Sigmoid colon (tissue), 7 donors: ENCODE data around the gene ABHD2. TPM values are rescaled to one million over a fixed set of nuclear protein-coding genes. Genes with fewer than 3 reads are reported as not detected.

Experiments used
- DNase-seq: peaks from one replicate; pipeline ENCODE4 v3.0.0-alpha.2; 2019
- H3K27ac ChIP-seq, 4 donors: fragments of 200-600 bp; sonication (generic); one replicate each; pipeline ENCODE4 v1.5.1; 2016 to 2019; ENCODE audit warnings: mild to moderate bottlenecking in 1 of 4
- H3K27me3 ChIP-seq, 3 donors: fragments of 200-600 bp; sonication (generic); one replicate each; pipeline ENCODE4 v1.5.1; 2019; ENCODE audit warnings: mild to moderate bottlenecking in 1 of 3
- H3K36me3 ChIP-seq, 4 donors: fragments of 200-600 bp; sonication (generic); one replicate each; pipeline ENCODE4 v1.5.1; 2016 to 2019
- H3K4me1 ChIP-seq, 4 donors: fragments of 200-600 bp; sonication (generic); one replicate each; pipeline ENCODE4 v1.5.1; 2017 to 2019
- H3K4me3 ChIP-seq, 4 donors: fragments of 200-600 bp; sonication (generic); one replicate each; pipeline ENCODE4 v1.5.1; 2017 to 2019; ENCODE audit warnings: mild to moderate bottlenecking in 2 of 4, moderate library complexity in 1 of 4
- H3K9me3 ChIP-seq, 4 donors: fragments of 200-600 bp in 3 of 4; sonication (generic) in 3 of 4; one replicate each; pipeline versions ENCODE4 v1.5.1 to v1.6.1; 2013 to 2019
- EP300 ChIP-seq, 4 donors: sonication (generic); formaldehyde crosslinking; IDR thresholded peaks; one replicate each; pipeline ENCODE4 v1.6.1; 2017; ENCODE audit warnings: antibody characterized with exemption in 4 of 4
- POLR2A ChIP-seq, 2 donors: fragments of 450-650 bp; IDR thresholded peaks; one replicate each; pipeline ENCODE4 v1.6.1; 2016; ENCODE audit warnings: antibody characterized with exemption in 2 of 2, mild to moderate bottlenecking in 2 of 2, moderate library complexity in 2 of 2
- POLR2AphosphoS5 ChIP-seq, 4 donors: sonication (generic); formaldehyde crosslinking; IDR thresholded peaks; one replicate each; pipeline ENCODE4 v1.6.1; 2017; ENCODE audit warnings: antibody characterized with exemption in 4 of 4
- WGBS, 2 donors: extraction: QIAGEN DNeasy Blood & Tissue Kit; methylation state at CpG; one replicate each; pipeline ENCODE4 v1.1.7; 2013; 5-methylcytosine and 5-hydroxymethylcytosine counted together
- intact Hi-C: fragments of 100-400 bp; cut with DNase I; formaldehyde crosslinking; loops from one replicate; pipeline ENCODE4 v1.15.1; 2023
- polyA plus RNA-seq, 3 donors: library from polyadenylated mRNA; stranded (reverse); fragments of 200-250 nt; gene quantifications; one replicate each; pipeline ENCODE4 v1.2.3, GENCODE V29; 2013
- total RNA-seq, 4 donors: library from RNA; depleted of rRNA; stranded (reverse); fragments of >200 nt; gene quantifications; one replicate each; pipeline ENCODE4 v1.1.0, GENCODE V29; 2016
- TF ChIP-seq, protein P1 (sequence below), 4 experiments: fragments of 450-650 bp in 3 of 4; fragments of 200-600 bp in 1 of 4; IDR thresholded peaks; one replicate each; pipeline ENCODE4 v1.5.1; 2016 to 2019; ENCODE audit warnings: antibody characterized with exemption in 4 of 4, mild to moderate bottlenecking in 3 of 4, moderate library complexity in 2 of 4
- donor health status: healthy with polysubstance abuse.
- donor health status: Bipolar disorder and iron deficiency.
- donor health status: healthy.

Gene ABHD2
- total and polyA plus RNA-seq, 7 donors: 1.8 to 81.5 (median 32.9) TPM

DNA sequence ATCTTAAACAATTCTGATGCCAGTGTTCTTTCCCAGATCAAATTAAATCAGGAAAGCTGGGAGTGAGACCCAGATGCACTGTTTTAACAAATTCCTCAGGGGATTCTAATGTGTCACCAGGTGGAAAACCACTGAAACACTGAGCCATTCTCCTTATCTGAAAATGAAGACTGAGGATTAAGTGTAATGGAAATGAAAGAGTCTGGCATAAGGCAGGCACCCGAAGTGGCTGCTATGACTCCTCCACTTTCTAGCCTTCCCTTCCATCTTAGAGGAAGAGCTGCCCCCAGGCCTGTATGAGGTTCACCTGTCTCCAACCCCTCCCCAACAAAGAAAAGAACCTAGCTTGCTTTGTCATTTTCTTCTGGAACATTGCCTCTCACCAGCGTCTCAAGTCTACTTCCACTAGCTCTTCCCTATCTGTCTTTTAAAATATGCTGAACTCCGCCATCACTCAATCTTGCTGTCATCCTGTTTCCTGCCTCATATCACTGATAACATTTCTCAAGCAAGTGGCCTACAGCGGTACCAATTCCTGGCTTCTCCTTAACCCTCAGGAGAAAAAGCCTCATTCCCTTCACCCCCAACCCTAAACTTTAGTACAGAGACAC is 13.7 kb upstream of the ABHD2 start:
- DNase-seq: no peak
- Histone ChIP-seq H3K9me3 (no peaks in the 10 kb centered on the region), H3K27me3 (no peaks in the 10 kb centered on the region), H3K27ac (no peak overlapping the region), H3K4me1 (no peaks in the 10 kb centered on the region), H3K4me3 (no peak overlapping the region), H3K36me3 (no peaks in the 10 kb centered on the region)
- WGBS, 2 donors: 64 to 87% methylated on average over 4 of the region's 4 CpGs
- TF ChIP-seq POLR2A (IDR thresholded peaks at IDR 0.05) (no peak), POLR2AphosphoS5 (IDR thresholded peaks at IDR 0.05) (no peak), EP300 (IDR thresholded peaks at IDR 0.05) (no peak)
- TF ChIP-seq, protein P1, sequence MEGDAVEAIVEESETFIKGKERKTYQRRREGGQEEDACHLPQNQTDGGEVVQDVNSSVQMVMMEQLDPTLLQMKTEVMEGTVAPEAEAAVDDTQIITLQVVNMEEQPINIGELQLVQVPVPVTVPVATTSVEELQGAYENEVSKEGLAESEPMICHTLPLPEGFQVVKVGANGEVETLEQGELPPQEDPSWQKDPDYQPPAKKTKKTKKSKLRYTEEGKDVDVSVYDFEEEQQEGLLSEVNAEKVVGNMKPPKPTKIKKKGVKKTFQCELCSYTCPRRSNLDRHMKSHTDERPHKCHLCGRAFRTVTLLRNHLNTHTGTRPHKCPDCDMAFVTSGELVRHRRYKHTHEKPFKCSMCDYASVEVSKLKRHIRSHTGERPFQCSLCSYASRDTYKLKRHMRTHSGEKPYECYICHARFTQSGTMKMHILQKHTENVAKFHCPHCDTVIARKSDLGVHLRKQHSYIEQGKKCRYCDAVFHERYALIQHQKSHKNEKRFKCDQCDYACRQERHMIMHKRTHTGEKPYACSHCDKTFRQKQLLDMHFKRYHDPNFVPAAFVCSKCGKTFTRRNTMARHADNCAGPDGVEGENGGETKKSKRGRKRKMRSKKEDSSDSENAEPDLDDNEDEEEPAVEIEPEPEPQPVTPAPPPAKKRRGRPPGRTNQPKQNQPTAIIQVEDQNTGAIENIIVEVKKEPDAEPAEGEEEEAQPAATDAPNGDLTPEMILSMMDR (IDR thresholded peaks at IDR 0.05): no peak
- intact Hi-C loops: no loop called here

DNA sequence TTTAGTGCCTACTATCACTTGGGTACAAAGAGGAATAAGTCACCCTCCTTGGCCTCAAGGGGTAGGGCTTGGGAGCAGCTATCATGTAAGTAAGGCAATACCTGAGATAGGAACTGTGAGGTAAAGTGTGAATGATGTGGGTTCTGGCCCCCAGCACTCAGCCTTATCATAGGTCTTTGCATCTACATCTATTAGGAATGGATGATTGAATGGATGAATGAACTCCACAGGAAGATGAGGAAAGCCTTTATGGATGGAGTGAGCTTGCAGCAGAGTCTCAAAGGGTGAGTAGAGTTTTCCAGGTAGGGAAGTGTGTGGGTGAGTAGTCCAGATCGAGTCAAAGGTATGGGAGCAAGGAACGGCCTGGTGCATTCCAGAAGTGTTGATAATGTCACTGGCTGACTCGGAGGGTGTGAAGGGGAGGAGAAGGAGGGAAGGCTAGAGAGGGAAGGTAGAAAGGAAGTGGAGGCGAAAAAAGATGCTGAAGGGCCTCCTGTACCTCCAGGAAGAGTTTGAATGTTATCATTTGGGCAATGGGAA is 13.1 kb upstream of the ABHD2 start:
- WGBS, 2 donors: 85 to 89% methylated on average over 4 of the region's 4 CpGs
- no peak for DNase-seq
- Histone ChIP-seq H3K36me3 (no peaks in the 10 kb centered on the region), H3K4me1 (no peaks in the 10 kb centered on the region), H3K4me3 (no peak overlapping the region), H3K27me3 (no peaks in the 10 kb centered on the region), H3K9me3 (no peaks in the 10 kb centered on the region), H3K27ac (no peak overlapping the region)
- TF ChIP-seq POLR2AphosphoS5 (IDR thresholded peaks at IDR 0.05) (no peak), EP300 (IDR thresholded peaks at IDR 0.05) (no peak), POLR2A (IDR thresholded peaks at IDR 0.05) (no peak)
- TF ChIP-seq, protein P1 (IDR thresholded peaks at IDR 0.05): no peak
- intact Hi-C loops: no loop called here

DNA sequence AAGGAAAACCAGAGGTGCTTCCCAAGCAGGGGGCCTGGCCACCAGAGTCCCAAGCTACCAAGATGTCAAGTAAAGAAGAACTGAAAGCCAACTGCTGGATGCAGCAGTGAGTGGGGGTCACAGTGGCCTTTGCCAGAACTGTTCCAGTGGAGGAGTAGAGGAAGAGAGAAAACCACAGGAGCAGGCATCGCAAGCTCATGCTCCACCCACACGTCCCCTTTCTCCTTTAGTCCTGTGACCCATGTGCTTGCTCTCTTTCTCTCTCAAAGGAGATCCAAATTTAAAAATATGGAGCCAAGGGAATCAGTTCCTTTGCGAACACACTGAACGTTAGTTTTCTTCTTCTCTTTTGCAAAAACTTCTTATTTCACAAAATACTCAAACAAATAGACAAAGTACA is 12.4 kb upstream of the ABHD2 start:
- TF ChIP-seq EP300 (IDR thresholded peaks at IDR 0.05) (no peak), POLR2A (IDR thresholded peaks at IDR 0.05) (no peak), POLR2AphosphoS5 (IDR thresholded peaks at IDR 0.05) (no peak)
- TF ChIP-seq, protein P1 (IDR thresholded peaks at IDR 0.05): no peak
- WGBS, 2 donors: 55 to 89% methylated on average over 4 of the region's 4 CpGs

DNA sequence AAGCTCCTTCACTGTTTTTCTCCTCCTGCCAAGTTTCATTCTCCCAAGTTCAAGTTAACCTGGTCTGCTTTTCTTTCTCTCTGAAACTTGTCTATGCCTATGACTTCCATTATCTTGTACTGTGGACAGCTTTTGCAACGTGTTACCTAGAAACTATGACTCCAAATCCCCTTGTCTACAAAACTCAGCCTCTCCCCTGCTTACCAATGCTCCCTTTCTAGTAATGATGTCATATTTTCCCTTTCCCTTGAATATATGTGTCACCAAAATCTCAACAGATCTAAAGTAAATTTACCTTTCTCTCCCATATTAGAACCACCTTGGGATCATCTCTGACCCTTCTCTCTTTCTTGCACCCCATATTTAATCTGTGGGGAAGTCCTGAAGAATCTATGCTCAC is 10.5 kb upstream of the ABHD2 start:
- no peaks in the 10 kb centered on the region for H3K36me3 ChIP-seq
- no peak for TF ChIP-seq POLR2A (IDR thresholded peaks at IDR 0.05)
- TF ChIP-seq, protein P1 (IDR thresholded peaks at IDR 0.05): no peak
- TF ChIP-seq POLR2AphosphoS5 (IDR thresholded peaks at IDR 0.05): no peak
- no peak for TF ChIP-seq EP300 (IDR thresholded peaks at IDR 0.05)
- whole genome bisulfite sequencing, 2 donors: 62 to 65% methylated on average over 1 of the region's 1 CpG

More for the DNA sequence above, 12.4 kb upstream of the ABHD2 start:
- Histone ChIP-seq H3K36me3 (no peaks in the 10 kb centered on the region), H3K9me3 (no peaks in the 10 kb centered on the region), H3K27me3 (no peaks in the 10 kb centered on the region), H3K4me3 (no peak overlapping the region), H3K27ac (no peak overlapping the region), H3K4me1 (no peaks in the 10 kb centered on the region)
- no peak for DNase-seq
- intact Hi-C loops: no loop called here

More for the DNA sequence above, 10.5 kb upstream of the ABHD2 start:
- Histone ChIP-seq H3K27me3 (no peaks in the 10 kb centered on the region), H3K4me3 (no peak overlapping the region), H3K9me3 (no peaks in the 10 kb centered on the region), H3K4me1 (no peaks in the 10 kb centered on the region), H3K27ac (no peak overlapping the region)
- intact Hi-C loops: no loop called here
- DNase-seq: no peak
